ENCODE data around the gene FHL2. TPM values are rescaled to one million over a fixed set of nuclear protein-coding genes. Genes with fewer than 3 reads are reported as not detected.

FHL2 gene
- total RNA-seq, 1 experiment from 2014 or later = 246 TPM

DNA sequence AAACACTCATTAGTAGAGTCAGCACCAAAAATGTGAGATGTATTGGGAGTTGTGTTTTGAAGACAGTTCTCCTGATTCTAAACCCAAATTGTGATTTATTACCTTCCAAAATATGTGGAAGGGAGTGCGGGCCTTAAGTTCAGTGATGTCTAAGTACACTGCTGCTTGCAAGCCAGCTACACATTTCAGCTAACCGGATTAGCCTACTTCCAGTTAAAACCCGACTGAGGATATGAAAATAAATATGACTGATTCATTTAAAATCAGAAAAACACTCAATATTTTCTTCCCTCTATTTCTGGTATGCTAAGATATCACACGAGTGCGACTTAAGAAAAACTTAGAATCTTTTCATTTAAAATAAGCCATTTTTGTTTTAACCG lies 907 bp downstream of the FHL2 start:
- DNase-seq (ENCODE audit: low read depth) = no peak

GRCh38 chr2:105397025-105397722 lies 1.7 kb downstream of the FHL2 start:
- DNase-seq (ENCODE audit: low read depth) = peak; percentile 58

DNA sequence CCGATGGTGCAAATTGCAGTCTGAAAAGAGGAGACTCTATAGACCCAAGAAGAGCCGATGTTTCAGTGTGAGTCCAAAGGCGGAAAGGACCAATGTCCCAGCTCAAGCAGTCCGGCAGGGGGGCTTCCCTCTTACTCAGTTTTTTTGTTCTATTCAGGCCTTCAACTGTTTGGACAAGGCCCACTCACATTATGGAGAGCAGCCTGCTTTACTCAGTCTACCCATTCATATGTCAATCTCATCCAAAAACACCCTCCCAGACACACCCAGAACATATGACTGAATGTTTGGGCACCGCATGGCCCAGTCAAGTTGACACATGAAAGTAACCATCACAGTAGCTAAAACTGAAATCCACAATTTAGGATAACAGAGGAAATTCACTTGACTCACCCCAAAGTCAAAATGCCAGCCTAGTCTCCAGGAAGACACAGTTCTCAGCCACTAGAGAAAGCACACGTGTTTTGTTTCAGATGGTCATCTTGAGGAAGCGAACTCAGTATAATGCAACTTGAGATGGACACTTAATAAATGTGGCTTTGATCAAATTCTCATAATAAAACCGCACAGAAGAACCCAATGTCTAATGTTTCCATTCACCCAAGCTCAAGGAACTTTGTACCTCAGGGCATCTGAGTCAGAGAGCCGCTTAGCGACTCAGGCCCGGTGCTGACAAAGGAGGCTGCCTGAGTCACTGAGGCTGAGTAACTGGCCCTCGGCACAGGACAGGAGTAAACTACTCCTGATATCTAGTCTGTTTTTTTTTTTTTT lies 2.4 kb downstream of the FHL2 start:
- DNase-seq (ENCODE audit: low read depth) = peak; percentile 99

DNA sequence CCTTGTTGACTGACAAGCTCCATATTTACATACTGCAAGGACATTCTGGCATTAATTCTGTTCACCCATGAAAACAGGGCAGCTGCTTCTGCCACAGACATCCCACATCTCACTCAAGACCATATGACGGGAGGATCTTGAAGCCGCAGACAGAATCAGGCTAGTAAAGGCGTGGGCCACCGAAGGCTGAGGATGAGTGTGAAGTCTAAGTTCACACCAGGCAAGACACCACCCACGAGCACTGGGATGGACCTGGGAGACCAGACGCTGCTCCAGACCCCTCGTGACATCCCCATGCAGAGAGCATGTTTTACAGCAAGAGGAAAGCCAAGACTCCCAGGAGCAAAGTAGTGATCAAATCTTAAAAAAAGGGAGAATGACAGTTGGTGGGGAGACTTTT lies 3.2 kb downstream of the FHL2 start:
- no peak for DNase-seq (ENCODE audit: low read depth)

DNA sequence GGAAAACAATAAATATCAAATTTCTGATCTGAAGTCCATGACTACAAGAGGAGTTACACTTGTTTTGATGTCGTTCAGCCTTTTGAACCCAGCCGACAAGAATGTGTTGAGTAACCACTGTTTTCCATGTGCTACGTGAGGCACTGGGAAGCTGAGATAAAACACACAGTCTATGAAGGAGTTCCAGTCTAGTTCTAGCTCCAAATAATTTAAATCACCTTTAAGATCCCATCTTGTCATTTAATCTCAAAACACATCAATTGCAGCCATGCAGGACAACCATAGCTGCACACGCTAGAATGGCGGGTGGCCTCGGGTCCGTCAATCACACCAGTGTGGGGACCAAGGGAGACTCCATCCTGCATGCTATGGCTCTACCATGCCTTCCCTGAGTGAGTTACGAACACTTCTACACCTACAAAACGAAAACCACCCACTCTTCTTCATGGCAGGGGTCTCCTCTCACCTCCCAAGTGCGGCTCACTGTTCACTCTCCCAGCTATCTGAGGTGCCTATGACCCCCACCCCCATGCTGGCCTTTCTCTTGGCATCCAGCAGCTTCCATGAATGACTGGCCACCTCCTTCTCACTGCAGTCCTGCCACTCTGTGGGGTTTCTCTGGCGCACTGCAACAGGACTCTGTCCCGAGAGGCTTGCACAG lies 3.8 kb downstream of the FHL2 start:
- no peak for DNase-seq (ENCODE audit: low read depth)

DNA sequence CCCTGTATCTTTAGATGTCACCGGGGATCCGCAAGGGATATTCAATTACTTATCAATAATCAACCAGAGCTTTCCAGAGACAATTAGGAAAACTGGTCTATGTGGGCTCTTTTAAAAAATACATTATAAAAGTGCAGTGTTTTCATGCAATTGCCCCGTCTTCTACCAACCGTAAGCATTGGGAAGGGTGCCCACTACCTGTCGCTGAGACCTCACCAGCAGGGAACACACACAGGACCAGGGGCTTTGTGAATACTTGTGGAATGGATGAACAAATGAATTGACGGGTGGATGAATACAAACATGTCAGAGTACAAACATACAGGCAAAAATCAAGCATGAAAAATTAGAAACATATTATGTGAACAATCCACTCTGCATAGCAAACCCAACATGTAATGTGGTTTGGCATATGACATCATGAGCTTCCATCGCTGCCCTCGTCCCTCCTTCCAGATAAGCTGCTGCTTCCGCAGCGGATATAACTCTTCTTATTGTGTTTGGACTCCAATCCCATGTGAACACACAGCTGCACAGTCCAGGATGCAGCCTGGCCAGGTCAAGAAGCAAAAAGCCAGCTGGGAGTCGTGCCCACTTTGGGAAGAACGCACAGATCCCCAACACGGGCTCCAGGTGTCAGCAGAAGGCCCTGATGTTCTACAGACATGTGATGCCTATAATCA lies 5.3 kb downstream of the FHL2 start:
- DNase-seq (ENCODE audit: low read depth) = no peak

GRCh38 chr2:105391763-105392662 lies 6.8 kb downstream of the FHL2 start:
- no peak for DNase-seq (ENCODE audit: low read depth)

DNA sequence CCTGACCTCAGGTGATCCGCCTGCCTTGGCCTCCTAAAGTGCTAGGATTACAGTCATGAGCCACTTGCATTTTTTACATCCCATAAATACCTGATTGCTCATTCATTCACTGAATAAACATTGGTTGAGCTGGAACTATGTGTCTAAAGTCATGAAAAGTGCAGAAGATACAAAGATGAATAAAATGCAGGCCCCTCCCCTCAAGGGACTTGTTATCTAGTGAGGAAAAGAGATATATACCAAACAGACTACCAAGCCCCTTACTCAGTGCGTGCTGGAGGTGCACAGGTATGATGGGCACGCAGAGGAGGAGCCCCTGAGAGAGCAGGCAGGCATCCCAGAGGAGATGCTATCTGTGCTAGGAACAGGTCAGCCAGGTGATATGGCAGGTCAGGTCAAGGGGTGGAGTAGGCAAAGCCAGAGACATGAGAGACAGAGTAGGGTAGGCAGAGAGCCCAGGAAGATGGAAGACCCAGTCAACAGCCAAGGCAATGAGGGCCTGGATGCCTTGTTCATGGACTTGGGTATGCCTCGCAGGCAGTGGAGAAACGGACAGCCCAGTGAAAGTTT lies 7.7 kb downstream of the FHL2 start:
- peak; percentile 68 for DNase-seq (ENCODE audit: low read depth)

DNA sequence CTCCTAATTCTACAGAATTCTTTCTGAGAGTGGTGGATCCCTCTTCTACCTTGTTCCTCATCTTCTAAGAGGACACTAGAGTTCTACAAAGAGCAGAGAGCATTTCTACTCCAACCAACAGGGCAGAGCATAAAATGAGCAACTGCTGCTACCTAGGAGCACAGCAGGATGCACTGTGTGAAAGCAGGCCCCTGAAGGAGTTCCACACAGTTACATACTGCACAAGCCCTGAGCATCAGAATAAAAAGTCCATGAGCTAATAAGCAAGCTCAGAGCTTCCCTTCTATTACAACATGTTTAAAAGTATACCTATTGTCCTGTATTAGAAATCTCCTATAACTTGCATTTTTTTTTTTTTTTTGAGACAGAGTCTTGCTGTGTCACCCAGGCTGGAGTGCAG lies 8.4 kb downstream of the FHL2 start:
- DNase-seq (ENCODE audit: low read depth) = no peak

DNA sequence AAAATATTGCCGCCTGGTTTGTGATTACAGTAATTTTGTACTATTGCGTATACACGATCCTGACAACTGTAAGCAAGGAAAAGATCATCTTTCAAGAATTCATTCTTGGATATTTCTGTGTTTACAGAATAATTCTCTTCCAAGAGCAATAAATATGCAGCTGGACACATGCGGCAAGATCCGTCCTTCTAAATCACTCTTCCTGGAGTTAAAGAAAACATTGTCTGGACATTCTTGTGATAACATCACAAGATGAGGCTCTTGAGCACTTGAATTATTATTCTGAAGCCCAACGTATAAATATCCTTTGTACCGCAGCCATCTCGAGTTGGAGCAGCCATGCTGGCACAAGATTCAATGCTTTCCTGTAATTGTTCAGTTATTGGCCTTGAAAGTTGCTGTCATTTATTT lies 9.9 kb downstream of the FHL2 start:
- peak; percentile 88 for DNase-seq (ENCODE audit: low read depth)

DNA sequence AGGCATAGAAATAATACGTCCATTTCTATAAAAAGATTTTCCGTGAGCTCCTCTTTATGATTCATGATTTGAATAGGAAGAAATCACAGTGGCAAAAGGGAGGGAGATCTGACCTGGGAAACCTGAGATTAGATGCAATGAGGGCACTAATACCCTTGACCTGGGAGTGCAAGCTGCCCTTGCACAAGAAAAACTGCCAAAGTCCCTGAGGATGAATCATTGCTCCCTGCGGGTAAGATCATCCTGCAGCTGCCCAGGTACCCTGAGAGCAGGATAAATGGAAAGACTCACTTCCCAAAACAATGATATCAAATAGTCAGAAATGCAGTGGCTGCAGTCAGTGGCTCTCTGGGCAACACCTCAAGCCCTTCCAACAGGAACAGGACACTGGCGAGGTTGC lies 11.6 kb downstream of the FHL2 start:
- DNase-seq (ENCODE audit: low read depth) = peak; percentile 76

DNA sequence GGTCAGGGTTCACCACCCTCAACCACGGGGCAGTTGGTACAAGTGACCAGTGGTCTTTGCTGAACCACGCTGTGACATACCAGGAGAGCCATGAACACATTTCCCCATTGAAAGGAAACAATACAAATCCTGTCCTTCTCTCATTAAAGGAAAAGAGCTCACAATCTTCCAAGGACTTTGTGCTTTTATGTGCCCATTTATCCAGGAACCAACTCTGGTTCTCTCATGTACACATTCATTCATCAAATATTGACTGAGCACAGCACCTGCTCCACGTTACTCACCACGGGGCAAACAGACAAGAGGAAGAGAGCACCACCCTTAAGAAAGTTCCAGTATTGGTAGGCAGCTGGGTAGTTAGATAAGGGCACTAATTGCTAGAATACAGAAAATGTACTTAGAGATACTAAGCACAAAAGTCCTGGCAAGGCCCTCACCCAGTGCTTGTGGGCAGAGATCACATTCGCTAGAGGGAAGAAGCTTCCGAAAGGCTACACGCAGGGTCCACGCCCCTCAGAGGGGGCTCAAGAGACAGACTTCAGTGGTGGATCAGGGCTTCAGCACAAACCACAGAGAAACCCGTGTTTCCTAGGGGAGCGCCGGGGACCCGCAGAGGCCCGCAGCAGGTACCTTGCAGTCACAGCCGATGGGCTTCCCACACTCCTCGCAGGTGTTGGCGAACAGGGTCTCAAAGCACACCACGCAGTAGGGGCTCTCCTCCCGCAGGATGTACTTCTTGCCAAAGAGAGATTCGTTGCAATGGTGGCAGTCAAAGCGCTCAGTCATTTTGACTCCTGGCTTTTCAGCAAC lies 12.9 kb downstream of the FHL2 start:
- no peak for DNase-seq (ENCODE audit: low read depth)

DNA sequence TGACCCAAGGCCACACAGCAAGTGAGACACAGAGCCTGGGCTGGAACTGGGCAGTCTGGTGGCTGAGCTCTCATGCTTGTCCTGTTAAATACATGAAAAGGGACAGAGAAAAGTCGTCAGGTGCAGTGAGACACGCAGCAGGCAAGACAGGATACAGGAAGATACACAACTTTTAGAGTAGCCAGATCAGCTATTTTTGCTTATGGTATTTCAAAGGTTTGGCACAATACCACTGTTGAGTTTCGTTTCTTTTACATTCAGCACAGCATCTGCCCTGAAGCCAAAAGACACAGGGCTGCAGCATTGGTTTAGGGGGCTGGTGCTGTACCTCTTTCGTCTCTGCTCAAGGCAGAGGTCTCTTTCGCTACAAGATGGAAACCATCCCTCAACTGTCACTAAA lies 14.0 kb downstream of the FHL2 start:
- DNase-seq (ENCODE audit: low read depth) = no peak

DNA sequence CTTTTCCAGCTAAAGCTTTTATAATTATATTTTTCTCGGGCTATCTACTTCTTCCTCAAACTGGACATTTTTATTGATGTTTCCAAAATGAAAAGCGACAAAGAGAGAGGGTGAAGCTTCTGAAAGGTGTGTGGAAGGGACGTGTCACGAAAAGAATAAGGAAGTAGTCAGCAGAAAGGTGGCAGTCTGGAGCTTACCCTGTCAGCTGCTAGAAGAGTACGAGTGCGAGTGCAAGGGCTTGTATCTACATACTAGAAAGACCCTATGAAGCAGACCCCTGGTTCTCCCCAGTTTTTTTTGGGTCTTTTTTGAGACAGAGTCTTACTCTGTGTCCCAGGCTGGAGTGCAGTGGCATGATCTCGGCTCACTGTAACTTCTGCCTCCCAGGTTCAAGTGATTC lies 14.6 kb downstream of the FHL2 start:
- no peak for DNase-seq (ENCODE audit: low read depth)

GRCh38 chr2:105383432-105384166 lies 15.3 kb downstream of the FHL2 start:
- no peak for DNase-seq (ENCODE audit: low read depth)

DNA sequence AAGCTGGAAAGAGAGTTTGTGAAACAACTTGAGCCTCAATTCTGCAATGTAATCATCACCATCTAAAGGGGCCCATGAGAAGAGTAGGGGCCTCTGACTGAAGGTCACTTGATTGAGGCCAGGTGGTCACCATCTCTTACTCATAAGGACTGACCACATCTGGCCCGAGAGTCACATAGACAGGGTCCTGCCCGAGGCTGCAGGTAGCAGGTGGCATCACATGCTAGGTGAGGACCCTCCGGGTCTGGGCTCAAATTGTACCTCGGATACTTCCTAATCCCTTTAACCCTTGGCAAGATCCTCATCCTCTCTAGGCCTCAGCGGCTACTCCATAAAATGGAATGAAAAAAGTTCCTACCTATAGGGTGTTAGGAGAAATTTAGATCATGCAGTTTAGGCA lies 16.7 kb downstream of the FHL2 start:
- DNase-seq (ENCODE audit: low read depth) = no peak

DNA sequence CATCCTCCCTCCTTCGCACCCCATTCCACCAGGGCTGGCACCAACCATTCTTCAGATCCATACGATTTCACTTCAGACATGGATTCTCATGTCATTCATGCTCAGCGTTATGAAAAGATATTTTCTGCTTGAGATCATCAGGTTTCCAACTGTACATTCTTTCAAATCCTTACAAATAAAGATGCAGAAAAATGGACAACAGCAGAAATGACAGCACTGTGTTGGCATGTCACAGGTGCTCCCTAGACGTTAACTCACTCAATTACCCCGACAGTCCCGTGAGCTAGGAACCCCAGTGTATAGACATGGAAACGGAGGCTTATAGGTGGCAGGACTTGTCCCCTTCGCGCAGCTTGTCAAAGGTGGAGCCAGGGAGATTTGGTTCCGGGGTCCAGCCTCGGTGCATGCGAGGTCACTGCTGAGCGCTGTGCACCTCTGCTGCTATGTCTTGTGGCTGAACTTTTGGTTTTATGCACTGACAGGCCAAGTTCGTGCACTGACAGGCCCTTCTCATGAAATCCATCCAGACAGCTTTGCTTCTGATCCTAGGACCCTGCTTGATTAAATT lies 17.7 kb downstream of the FHL2 start:
- DNase-seq (ENCODE audit: low read depth) = no peak

DNA sequence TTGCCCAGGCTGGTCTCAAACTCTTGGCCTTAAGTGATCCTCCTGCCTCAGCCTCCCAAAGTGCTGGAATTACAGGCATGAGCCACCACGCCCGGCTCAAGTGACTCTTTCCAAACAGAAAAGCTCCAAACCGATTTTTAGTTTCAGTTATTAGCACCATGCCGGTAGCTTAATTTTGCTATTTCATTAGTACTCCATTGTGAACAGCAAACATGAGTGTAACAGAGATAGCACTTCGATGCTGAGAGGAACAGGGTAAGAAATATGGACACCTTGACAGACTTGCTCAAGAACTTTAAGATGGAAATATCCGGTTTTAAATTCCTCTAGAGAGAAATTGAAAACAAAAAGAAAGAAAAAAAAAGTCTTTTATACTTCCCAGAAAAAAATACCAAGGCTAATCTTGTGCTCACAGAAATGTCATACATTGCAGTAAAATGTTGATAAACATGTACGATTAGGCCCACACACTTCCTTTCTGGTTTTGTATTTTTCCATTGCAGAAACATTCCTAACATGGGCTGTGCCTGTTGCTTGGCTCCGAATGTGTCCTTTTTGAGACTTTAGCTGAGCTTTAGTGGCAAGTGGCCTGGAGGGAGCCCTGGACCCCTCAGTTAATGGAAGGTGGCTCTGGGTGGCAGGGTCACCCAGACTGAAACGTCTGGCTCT lies 18.3 kb downstream of the FHL2 start:
- no peak for DNase-seq (ENCODE audit: low read depth)

All from LHCN-M2 (cell line).